Mammary epithelial cell (primary cell): ENCODE data around the gene TLCD3A.

Source experiments
- EZH2 ChIP-seq: IDR thresholded peaks from 2 replicates; pipeline ENCODE4 v1.6.1; 2012; ENCODE audit warnings: low read length, inconsistent platforms, borderline replicate concordance
- TF ChIP-seq, protein P1 (sequence below), 2 donors: IDR thresholded peaks in 1 of 2; conservative IDR thresholded peaks in 1 of 2; 2 replicates each; pipeline ENCODE4 v1.5.1; 2011 to 2012; ENCODE audit warnings: inconsistent platforms in 2 of 2, low read length in 2 of 2, mild to moderate bottlenecking in 2 of 2, control low read depth in 1 of 2, low read depth in 1 of 2; ENCODE audit not compliant: insufficient read depth in 1 of 2; ENCODE audit errors: extremely low read depth in 1 of 2

DNA sequence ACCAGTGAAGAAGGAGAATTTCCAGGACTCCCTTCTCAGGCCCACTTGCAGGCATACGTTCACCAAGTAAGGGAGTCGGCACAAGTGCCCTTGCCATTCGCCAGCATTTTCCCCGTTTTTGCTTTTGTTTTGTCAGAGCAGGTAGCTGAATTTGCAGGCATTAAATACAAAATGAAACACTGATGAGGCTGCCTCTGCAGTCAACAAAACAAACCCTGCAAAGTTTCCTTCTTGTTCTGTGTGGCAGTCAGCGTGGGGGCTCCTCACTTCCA is 41.9 kb downstream of the TLCD3A start:
- TF ChIP-seq, protein P1, sequence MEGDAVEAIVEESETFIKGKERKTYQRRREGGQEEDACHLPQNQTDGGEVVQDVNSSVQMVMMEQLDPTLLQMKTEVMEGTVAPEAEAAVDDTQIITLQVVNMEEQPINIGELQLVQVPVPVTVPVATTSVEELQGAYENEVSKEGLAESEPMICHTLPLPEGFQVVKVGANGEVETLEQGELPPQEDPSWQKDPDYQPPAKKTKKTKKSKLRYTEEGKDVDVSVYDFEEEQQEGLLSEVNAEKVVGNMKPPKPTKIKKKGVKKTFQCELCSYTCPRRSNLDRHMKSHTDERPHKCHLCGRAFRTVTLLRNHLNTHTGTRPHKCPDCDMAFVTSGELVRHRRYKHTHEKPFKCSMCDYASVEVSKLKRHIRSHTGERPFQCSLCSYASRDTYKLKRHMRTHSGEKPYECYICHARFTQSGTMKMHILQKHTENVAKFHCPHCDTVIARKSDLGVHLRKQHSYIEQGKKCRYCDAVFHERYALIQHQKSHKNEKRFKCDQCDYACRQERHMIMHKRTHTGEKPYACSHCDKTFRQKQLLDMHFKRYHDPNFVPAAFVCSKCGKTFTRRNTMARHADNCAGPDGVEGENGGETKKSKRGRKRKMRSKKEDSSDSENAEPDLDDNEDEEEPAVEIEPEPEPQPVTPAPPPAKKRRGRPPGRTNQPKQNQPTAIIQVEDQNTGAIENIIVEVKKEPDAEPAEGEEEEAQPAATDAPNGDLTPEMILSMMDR (conservative IDR thresholded peaks at IDR 0.05 in 1 of 2, IDR thresholded peaks at IDR 0.05 in 1 of 2; ENCODE audit: extremely low read depth in 1 of 2, insufficient read depth in 1 of 2, low read depth in 1 of 2, low read length in 2 of 2), result no peak
- TF ChIP-seq EZH2, result no peak
